ENCODE results near the gene HOXC9. TPM values are rescaled to one million over a fixed set of nuclear protein-coding genes. Genes with fewer than 3 reads are reported as not detected.

The HOXC9 gene
- total and polyA plus RNA-seq, 9 of the 15 experiments (the other 6 are each of a cell fraction or from before 2014, with no cell fraction given): 1.1 to 10.5 (median 9.3) TPM

DNA sequence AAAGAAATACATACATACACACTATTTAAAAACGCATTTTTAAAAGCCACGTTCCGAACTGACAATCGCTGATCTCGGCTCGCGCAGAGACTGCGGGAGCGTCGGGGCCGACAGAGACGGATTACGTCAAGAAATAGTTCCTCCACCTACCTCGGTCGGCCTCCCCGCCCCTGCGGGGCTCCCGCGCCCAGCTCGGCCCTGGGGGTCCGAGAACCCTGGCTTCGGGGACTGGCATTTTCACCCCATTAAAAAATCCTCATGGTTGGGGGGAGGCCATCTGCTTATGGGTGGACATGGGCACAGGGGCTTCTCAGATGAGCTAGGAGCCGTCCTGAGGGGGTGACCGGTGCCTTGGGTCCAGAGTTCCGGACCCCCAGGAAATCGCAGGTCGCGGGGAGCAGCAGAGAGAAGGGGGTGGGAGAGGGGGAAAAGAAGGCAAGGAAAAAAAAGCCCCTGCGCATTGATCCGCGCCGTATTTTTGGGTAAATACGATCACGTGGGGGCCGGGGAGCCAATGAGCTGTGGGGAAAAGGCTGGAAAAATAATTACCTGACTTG is 324 bp upstream of the HOXC9 start (continued):
- TF ChIP-seq, protein P1, sequence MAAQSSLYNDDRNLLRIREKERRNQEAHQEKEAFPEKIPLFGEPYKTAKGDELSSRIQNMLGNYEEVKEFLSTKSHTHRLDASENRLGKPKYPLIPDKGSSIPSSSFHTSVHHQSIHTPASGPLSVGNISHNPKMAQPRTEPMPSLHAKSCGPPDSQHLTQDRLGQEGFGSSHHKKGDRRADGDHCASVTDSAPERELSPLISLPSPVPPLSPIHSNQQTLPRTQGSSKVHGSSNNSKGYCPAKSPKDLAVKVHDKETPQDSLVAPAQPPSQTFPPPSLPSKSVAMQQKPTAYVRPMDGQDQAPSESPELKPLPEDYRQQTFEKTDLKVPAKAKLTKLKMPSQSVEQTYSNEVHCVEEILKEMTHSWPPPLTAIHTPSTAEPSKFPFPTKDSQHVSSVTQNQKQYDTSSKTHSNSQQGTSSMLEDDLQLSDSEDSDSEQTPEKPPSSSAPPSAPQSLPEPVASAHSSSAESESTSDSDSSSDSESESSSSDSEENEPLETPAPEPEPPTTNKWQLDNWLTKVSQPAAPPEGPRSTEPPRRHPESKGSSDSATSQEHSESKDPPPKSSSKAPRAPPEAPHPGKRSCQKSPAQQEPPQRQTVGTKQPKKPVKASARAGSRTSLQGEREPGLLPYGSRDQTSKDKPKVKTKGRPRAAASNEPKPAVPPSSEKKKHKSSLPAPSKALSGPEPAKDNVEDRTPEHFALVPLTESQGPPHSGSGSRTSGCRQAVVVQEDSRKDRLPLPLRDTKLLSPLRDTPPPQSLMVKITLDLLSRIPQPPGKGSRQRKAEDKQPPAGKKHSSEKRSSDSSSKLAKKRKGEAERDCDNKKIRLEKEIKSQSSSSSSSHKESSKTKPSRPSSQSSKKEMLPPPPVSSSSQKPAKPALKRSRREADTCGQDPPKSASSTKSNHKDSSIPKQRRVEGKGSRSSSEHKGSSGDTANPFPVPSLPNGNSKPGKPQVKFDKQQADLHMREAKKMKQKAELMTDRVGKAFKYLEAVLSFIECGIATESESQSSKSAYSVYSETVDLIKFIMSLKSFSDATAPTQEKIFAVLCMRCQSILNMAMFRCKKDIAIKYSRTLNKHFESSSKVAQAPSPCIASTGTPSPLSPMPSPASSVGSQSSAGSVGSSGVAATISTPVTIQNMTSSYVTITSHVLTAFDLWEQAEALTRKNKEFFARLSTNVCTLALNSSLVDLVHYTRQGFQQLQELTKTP (IDR thresholded peaks at IDR 0.05; ENCODE audit: low read depth in 1 of 2, partially characterized antibody in 2 of 2): peak in 1 of 2 experiments; percentile 36
- TF ChIP-seq NRF1 (conservative IDR thresholded peaks at IDR 0.05 in 1 of 2, IDR thresholded peaks at IDR 0.05 in 1 of 2): peak; percentile 67 to 70
- TF ChIP-seq, protein P2, sequence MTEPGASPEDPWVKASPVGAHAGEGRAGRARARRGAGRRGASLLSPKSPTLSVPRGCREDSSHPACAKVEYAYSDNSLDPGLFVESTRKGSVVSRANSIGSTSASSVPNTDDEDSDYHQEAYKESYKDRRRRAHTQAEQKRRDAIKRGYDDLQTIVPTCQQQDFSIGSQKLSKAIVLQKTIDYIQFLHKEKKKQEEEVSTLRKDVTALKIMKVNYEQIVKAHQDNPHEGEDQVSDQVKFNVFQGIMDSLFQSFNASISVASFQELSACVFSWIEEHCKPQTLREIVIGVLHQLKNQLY (CRISPR knock-in tag; conservative IDR thresholded peaks at IDR 0.05): no peak
- peak; percentile 86 for TF ChIP-seq MEIS2 (IDR thresholded peaks at IDR 0.05; ENCODE audit: partially characterized antibody)
- TF ChIP-seq RAD51 (IDR thresholded peaks at IDR 0.05; ENCODE audit: borderline replicate concordance, low read depth): peak; percentile 94
- no peak for TF ChIP-seq CREB1 (IDR thresholded peaks at IDR 0.05)
- TF ChIP-seq CREB1 (CRISPR knock-in tag; IDR thresholded peaks at IDR 0.05): 0 out of 2 replicates have a peak, but pooled peaks have one; percentile 24
- TF ChIP-seq, protein P3, sequence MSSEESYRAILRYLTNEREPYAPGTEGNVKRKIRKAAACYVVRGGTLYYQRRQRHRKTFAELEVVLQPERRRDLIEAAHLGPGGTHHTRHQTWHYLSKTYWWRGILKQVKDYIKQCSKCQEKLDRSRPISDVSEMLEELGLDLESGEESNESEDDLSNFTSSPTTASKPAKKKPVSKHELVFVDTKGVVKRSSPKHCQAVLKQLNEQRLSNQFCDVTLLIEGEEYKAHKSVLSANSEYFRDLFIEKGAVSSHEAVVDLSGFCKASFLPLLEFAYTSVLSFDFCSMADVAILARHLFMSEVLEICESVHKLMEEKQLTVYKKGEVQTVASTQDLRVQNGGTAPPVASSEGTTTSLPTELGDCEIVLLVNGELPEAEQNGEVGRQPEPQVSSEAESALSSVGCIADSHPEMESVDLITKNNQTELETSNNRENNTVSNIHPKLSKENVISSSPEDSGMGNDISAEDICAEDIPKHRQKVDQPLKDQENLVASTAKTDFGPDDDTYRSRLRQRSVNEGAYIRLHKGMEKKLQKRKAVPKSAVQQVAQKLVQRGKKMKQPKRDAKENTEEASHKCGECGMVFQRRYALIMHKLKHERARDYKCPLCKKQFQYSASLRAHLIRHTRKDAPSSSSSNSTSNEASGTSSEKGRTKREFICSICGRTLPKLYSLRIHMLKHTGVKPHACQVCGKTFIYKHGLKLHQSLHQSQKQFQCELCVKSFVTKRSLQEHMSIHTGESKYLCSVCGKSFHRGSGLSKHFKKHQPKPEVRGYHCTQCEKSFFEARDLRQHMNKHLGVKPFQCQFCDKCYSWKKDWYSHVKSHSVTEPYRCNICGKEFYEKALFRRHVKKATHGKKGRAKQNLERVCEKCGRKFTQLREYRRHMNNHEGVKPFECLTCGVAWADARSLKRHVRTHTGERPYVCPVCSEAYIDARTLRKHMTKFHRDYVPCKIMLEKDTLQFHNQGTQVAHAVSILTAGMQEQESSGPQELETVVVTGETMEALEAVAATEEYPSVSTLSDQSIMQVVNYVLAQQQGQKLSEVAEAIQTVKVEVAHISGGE (CRISPR knock-in tag; IDR thresholded peaks at IDR 0.05): no peak
- peak; percentile 66; the same call in 1 of the 2 replicates for TF ChIP-seq GATAD2A (IDR thresholded peaks at IDR 0.05)
- no peak for TF ChIP-seq MYC (IDR thresholded peaks at IDR 0.05; ENCODE audit: low read depth, low read length)
- 0 out of 2 replicates have a peak, but pooled peaks have one; percentile 41 for TF ChIP-seq MYC (CRISPR knock-in tag; IDR thresholded peaks at IDR 0.05; ENCODE audit: borderline replicate concordance, low read depth)
- no peak for TF ChIP-seq NR2C2 (CRISPR knock-in tag; IDR thresholded peaks at IDR 0.05)
- TF ChIP-seq NR2C2 (tag; IDR thresholded peaks at IDR 0.05): peak; percentile 9; the same call in 1 of the 2 replicates
- 0 out of 2 replicates have a peak, but pooled peaks have one; percentile 26 for TF ChIP-seq JUN (IDR thresholded peaks at IDR 0.05; ENCODE audit: borderline replicate concordance, low read depth, low read length)
- no peak; the same call in 1 of the 2 replicates for TF ChIP-seq JUN (CRISPR knock-in tag; IDR thresholded peaks at IDR 0.05; ENCODE audit: borderline replicate concordance)
- TF ChIP-seq, protein P4, sequence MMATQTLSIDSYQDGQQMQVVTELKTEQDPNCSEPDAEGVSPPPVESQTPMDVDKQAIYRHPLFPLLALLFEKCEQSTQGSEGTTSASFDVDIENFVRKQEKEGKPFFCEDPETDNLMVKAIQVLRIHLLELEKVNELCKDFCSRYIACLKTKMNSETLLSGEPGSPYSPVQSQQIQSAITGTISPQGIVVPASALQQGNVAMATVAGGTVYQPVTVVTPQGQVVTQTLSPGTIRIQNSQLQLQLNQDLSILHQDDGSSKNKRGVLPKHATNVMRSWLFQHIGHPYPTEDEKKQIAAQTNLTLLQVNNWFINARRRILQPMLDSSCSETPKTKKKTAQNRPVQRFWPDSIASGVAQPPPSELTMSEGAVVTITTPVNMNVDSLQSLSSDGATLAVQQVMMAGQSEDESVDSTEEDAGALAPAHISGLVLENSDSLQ (IDR thresholded peaks at IDR 0.05): peak; percentile 91
- TF ChIP-seq, protein P5, sequence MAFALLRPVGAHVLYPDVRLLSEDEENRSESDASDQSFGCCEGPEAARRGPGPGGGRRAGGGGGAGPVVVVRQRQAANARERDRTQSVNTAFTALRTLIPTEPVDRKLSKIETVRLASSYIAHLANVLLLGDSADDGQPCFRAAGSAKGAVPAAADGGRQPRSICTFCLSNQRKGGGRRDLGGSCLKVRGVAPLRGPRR (CRISPR knock-in tag; IDR thresholded peaks at IDR 0.05): 0 out of 2 replicates have a peak, but pooled peaks have one; percentile 11
